Cardiac fibroblast (primary cell): Measurements from ENCODE around the gene MACROD2.

Experiments used
- DNase-seq, 2 donors: peaks; one replicate each; pipeline versions ENCODE4 v3.0.0 to v3.0.0-alpha.2; 2010; ENCODE audit warnings: low read depth in 2 of 2
- H3K4me3 ChIP-seq, 2 donors: replicated peaks in 1 of 2; 1 replicate in 1 of 2; 2 replicates in 1 of 2; pipeline ENCODE4 v1.5.1; 2011; ENCODE audit warnings: low read depth in 2 of 2, low read length in 2 of 2, mild to moderate bottlenecking in 2 of 2, moderate library complexity in 1 of 2
- TF ChIP-seq, protein P1 (sequence below): IDR thresholded peaks from one replicate; pipeline ENCODE4 v1.5.1; 2011; ENCODE audit warnings: low read depth, mild to moderate bottlenecking, low read length, inconsistent platforms

MACROD2 gene

DNA sequence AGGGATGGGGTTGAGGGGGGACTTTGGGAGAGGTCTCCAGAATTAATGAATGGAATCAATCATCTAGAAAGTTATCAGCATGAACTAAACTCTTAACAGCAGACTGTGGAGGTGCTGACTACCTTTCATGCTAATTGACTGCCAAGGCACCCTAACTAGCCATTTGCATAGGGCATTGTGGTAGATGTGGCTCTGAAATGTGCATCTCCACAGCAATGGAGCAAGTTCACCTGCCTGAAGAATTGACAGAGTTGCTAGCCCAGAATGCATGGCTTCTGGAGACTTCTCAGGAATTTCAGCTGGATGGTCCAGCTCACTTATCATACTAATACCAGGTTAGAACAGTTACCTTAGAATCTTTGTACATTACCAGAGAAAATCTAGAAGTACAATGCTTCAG lies 1832.3 kb downstream of the MACROD2 start:
- TF ChIP-seq, protein P1, sequence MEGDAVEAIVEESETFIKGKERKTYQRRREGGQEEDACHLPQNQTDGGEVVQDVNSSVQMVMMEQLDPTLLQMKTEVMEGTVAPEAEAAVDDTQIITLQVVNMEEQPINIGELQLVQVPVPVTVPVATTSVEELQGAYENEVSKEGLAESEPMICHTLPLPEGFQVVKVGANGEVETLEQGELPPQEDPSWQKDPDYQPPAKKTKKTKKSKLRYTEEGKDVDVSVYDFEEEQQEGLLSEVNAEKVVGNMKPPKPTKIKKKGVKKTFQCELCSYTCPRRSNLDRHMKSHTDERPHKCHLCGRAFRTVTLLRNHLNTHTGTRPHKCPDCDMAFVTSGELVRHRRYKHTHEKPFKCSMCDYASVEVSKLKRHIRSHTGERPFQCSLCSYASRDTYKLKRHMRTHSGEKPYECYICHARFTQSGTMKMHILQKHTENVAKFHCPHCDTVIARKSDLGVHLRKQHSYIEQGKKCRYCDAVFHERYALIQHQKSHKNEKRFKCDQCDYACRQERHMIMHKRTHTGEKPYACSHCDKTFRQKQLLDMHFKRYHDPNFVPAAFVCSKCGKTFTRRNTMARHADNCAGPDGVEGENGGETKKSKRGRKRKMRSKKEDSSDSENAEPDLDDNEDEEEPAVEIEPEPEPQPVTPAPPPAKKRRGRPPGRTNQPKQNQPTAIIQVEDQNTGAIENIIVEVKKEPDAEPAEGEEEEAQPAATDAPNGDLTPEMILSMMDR = no peak

DNA sequence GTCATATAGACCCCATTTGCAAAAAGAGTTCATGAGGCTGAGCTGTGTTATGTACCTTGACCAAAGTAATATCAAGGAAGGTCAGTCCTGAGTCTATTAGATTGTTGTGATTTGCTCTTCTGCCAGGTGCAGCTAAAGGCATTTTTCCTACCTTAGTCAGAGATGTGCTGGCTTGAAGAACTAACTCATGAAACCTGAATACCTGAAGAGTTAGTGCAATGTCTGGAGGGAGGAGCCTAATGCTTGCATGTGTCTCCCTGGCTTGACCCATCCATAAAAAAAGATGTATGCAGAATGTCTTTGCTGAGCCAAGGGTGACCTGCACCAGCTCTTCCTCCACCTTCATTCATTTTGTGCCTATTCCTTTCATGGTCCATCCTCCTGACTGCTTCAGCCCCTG lies 1835.9 kb downstream of the MACROD2 start:
- H3K4me3 ChIP-seq = no peak overlapping the region
- TF ChIP-seq, protein P1 = no peak
- no peak for DNase-seq

More for the DNA sequence above, 1832.3 kb downstream of the MACROD2 start:
- no peak overlapping the region for H3K4me3 ChIP-seq
- DNase-seq = no peak

DNA sequence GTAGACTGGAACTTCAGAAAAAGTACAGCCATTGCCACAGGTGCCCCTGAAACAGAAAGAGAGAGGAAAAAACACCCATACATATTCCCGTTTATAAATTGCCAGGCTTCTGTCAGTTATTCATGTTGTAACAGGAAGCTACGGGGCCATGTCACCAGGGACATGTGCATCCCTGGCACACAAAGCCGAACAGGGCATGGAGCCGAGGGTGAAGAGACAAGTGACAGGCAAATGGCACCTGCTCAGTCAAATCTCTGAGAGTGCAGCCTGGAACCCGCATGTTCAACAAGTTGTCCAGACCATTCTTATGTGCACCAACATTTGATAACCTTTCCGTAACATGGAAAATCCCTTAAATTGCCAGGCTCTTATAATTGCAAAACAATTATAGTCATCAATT lies 1837.2 kb downstream of the MACROD2 start:
- H3K4me3 ChIP-seq = no peak overlapping the region
- DNase-seq = no peak
- TF ChIP-seq, protein P1 = no peak

GRCh38 chr20:15834857-15835256 lies 1839.5 kb downstream of the MACROD2 start:
- H3K4me3 ChIP-seq = no peak overlapping the region
- TF ChIP-seq, protein P1 = no peak
- no peak for DNase-seq

DNA sequence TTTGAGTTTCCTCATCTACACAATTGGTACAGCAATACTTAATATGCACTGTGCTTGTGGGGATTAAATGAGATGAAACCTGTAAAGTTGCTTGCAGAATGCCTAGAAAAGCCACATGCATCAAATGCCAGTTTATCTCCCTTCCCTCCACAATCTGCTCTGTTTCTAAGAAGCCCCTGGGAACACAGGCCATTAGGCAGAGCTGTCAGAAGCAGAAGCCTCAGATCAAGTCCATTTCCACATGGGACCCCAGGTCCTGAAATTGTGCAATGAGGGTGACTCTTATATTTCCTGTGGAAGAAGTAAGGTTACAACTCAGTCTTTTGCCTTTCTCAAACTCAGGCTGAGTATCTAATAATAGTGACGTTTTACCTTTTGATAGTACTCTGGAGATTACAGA lies 1840.5 kb downstream of the MACROD2 start:
- H3K4me3 ChIP-seq = no peak overlapping the region

DNA sequence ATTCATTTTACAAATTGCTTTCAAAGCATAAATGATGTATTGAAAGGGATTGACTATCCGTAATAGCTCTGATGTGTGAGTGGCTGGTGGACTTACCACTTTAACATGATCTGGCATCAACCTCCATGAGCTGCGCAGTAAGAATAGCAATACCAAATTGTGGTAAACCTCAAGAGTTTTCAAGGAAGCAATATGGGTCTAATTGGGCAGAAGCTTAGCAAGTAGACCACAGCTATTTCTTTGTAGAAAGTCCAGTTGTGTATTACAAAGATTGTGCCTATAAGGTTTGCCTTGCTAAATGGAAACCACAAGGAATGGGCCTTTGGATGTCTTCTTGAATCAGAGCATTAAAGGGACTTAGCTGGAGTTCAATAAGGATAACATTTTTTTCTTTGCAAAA lies 1841.3 kb downstream of the MACROD2 start:
- TF ChIP-seq, protein P1 = no peak
- H3K4me3 ChIP-seq = no peak overlapping the region
- no peak for DNase-seq

More for the DNA sequence above, 1840.5 kb downstream of the MACROD2 start:
- DNase-seq = no peak
- TF ChIP-seq, protein P1 = no peak

DNA sequence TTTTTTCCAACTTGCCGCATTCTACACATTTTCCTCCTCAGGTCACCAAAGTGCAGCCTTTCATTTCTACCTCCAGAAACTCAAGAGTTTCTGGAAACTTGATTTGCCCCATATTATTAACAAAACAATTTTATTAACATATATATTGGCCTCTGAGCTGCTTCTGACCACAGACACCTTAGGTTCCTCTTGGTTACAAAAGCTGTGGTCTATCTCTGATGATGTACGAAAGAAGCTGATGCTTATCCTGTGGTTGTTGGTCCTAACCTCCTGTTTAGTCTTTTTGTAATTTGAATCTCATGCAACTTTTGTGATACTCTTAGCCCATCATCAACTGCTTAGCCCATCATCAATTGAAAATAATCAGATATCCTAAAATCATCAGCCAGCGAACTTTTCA lies 1842.2 kb downstream of the MACROD2 start:
- no peak overlapping the region for H3K4me3 ChIP-seq
- DNase-seq = no peak
- TF ChIP-seq, protein P1 = no peak
